Breast epithelium (tissue), 3 donors: ENCODE results near the gene SGPP1.

ENCODE experiments used
- POLR2AphosphoS5 ChIP-seq, 3 donors: sonication (generic); formaldehyde crosslinking; IDR thresholded peaks; one replicate each; pipeline ENCODE4 v1.6.1; 2017; ENCODE audit warnings: antibody characterized with exemption in 3 of 3
- TF ChIP-seq, protein P1 (sequence below), 3 donors: fragments of 450-650 bp; IDR thresholded peaks; one replicate each; pipeline ENCODE4 v1.5.1; 2016 to 2017; ENCODE audit warnings: antibody characterized with exemption in 3 of 3, mild to moderate bottlenecking in 3 of 3, moderate library complexity in 3 of 3

DNA sequence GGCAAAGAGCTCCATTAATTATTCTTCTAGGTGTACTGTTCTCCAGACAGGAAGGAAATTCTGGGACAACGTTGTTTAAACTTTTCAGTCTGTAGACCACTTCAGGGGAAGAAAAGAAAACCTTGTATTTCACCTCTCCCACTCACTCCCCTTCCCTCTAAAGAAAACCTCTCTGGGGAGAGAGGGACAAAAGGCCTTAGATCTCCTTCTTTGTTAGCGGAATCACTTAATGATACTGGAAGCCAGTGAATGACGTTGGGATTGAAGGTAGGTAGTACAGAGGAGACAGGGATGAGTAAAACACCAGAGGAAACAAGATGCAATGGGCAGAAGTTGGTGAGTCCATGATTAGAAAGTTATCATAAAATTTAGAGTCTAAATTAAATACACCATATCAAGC lies 38.7 kb upstream of the SGPP1 start:
- TF ChIP-seq POLR2AphosphoS5 (IDR thresholded peaks at IDR 0.05): no peak
- TF ChIP-seq, protein P1, sequence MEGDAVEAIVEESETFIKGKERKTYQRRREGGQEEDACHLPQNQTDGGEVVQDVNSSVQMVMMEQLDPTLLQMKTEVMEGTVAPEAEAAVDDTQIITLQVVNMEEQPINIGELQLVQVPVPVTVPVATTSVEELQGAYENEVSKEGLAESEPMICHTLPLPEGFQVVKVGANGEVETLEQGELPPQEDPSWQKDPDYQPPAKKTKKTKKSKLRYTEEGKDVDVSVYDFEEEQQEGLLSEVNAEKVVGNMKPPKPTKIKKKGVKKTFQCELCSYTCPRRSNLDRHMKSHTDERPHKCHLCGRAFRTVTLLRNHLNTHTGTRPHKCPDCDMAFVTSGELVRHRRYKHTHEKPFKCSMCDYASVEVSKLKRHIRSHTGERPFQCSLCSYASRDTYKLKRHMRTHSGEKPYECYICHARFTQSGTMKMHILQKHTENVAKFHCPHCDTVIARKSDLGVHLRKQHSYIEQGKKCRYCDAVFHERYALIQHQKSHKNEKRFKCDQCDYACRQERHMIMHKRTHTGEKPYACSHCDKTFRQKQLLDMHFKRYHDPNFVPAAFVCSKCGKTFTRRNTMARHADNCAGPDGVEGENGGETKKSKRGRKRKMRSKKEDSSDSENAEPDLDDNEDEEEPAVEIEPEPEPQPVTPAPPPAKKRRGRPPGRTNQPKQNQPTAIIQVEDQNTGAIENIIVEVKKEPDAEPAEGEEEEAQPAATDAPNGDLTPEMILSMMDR (IDR thresholded peaks at IDR 0.05): no peak
